Measurements from ENCODE around the gene HNRNPA1. TPM values are rescaled to one million over a fixed set of nuclear protein-coding genes. Genes with fewer than 3 reads are reported as not detected.

Gene HNRNPA1
- total RNA-seq, 1 experiment from 2014 or later, result 1,764 TPM

DNA sequence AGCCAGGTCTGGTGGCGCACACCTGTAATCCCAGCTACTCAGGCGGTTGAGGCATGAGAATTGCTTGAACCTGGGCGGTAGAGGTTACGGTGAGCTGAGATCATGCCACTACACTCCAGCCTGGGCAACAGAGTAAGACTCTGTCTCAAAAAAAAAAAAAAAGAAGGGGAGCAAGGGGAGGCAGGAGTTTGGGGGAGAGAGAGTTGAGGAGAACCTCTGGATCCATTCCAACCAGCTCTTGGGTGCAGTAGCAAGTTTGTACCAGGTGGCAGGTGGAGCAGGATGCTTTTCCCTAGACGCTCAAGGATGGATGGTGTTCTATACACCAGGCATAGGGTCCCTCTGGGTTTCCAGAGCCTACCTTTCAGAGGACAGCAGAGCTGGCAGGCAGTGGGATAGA is 18.4 kb downstream of the HNRNPA1 start:
- Histone ChIP-seq H3K4me1 (ENCODE audit: insufficient read depth, low read length, poor library complexity, severe bottlenecking) (no peaks in the 10 kb centered on the region), H3K36me3 (ENCODE audit: insufficient read depth, low read length, poor library complexity, severe bottlenecking) (no peaks in the 10 kb centered on the region), H3K9me3 (ENCODE audit: low read depth, low read length, poor library complexity, severe bottlenecking) (no peaks in the 10 kb centered on the region), H3K4me3 (ENCODE audit: low read depth, low read length, poor library complexity, severe bottlenecking) (no peak overlapping the region), H3K27ac (ENCODE audit: low read depth, low read length, poor library complexity, severe bottlenecking) (no peak overlapping the region), H3K27me3 (replicated peaks; ENCODE audit: insufficient read depth, low read depth, low read length, poor library complexity) (peaks cover 6% of the 10 kb centered on the region)
- TF ChIP-seq CTCF (conservative IDR thresholded peaks at IDR 0.05; ENCODE audit: low read depth, low read length), result no peak
- no peak for TF ChIP-seq EZH2 (IDR thresholded peaks at IDR 0.05; ENCODE audit: borderline replicate concordance, low read depth, low read length, poor library complexity, severe bottlenecking)
- ChIA-PET CTCF (interaction anchor here (0.6 kb wide), 1 partner anchor 28 kb away, joined by 4 read pairs; no protein-coding TSS in a partner anchor), POLR2A (ENCODE audit: low non-redundant PET) (no interaction called here)
- DNase-seq (ENCODE audit: low spot score), result no peak
- intact Hi-C loops (cut with micrococcal nuclease; ENCODE audit: unreplicated experiment), result no loop called here
- no TSS peak for BruUV-seq (replicated peaks)

DNA sequence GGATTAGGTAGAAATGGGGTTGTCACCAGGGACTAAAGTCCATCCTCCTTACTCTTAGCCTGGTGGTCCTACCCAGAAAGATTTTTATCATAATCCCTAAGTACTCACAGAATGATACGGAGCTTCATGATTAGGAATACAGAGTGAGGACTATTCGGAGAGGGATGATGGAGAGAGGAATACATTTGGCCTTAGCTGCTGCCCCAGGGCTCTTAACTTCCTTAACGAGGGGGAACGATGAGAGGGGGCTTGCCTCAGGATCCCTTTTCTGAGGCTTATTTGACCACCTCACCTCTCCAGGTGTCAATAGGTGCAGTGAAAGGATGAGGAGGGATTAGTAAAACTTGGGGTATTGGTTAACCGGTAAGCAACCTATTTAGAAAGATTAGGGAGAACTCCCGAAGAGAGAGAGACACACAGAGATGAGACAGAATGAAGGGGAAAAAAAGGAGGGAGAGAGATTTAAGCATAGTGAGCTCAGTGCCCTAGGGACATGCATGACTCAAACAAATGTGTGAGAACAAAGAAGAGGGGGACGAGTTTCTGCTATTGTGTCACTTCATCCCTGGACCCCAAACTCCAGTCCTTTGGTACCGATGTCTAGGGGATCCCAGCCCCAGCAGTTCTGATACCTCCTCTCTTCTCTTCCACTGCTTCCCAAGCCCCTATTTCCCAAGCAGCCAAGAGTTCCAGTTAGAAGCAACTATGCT is 19.1 kb downstream of the HNRNPA1 start:
- no TSS peak for BruUV-seq (replicated peaks)
- POLR2A ChIA-PET (ENCODE audit: low non-redundant PET), result interaction anchor here (0.7 kb wide), 1 partner anchor 13 kb away, joined by 4 read pairs; no protein-coding TSS in a partner anchor
- no peaks in the 10 kb centered on the region for H3K4me1 ChIP-seq (ENCODE audit: insufficient read depth, low read length, poor library complexity, severe bottlenecking)
- TF ChIP-seq EZH2 (IDR thresholded peaks at IDR 0.05; ENCODE audit: borderline replicate concordance, low read depth, low read length, poor library complexity, severe bottlenecking), result no peak
- TF ChIP-seq CTCF (conservative IDR thresholded peaks at IDR 0.05; ENCODE audit: low read depth, low read length), result no peak
- H3K36me3 ChIP-seq (ENCODE audit: insufficient read depth, low read length, poor library complexity, severe bottlenecking), result no peaks in the 10 kb centered on the region
- DNase-seq (ENCODE audit: low spot score), result no peak
- H3K4me3 ChIP-seq (ENCODE audit: low read depth, low read length, poor library complexity, severe bottlenecking), result no peak overlapping the region
- CTCF ChIA-PET, result interaction anchor here (0.6 kb wide), 1 partner anchor 27 kb away, joined by 4 read pairs; no protein-coding TSS in a partner anchor
- no peak overlapping the region for H3K27ac ChIP-seq (ENCODE audit: low read depth, low read length, poor library complexity, severe bottlenecking)
- peaks cover 6% of the 10 kb centered on the region for H3K27me3 ChIP-seq (replicated peaks; ENCODE audit: insufficient read depth, low read depth, low read length, poor library complexity)
- H3K9me3 ChIP-seq (ENCODE audit: low read depth, low read length, poor library complexity, severe bottlenecking), result no peaks in the 10 kb centered on the region
- intact Hi-C loops (cut with micrococcal nuclease; ENCODE audit: unreplicated experiment), result no loop called here

GRCh38 chr12:54300225-54300731 is 19.8 kb downstream of the HNRNPA1 start:
- no peak for DNase-seq (ENCODE audit: low spot score)
- no peaks in the 10 kb centered on the region for H3K9me3 ChIP-seq (ENCODE audit: low read depth, low read length, poor library complexity, severe bottlenecking)
- no peak overlapping the region for H3K27ac ChIP-seq (ENCODE audit: low read depth, low read length, poor library complexity, severe bottlenecking)
- intact Hi-C loops (cut with micrococcal nuclease; ENCODE audit: unreplicated experiment), result no loop called here
- no peaks in the 10 kb centered on the region for H3K4me1 ChIP-seq (ENCODE audit: insufficient read depth, low read length, poor library complexity, severe bottlenecking)
- POLR2A ChIA-PET (ENCODE audit: low non-redundant PET), result no interaction called here
- TF ChIP-seq CTCF (conservative IDR thresholded peaks at IDR 0.05; ENCODE audit: low read depth, low read length), result no peak
- no peak for TF ChIP-seq EZH2 (IDR thresholded peaks at IDR 0.05; ENCODE audit: borderline replicate concordance, low read depth, low read length, poor library complexity, severe bottlenecking)
- CTCF ChIA-PET, result interaction anchor here (0.6 to 0.7 kb wide), 2 partner anchors 28 to 176 kb away, joined by 10 to 15 read pairs; no protein-coding TSS in a partner anchor
- H3K27me3 ChIP-seq (replicated peaks; ENCODE audit: insufficient read depth, low read depth, low read length, poor library complexity), result peaks cover 6% of the 10 kb centered on the region
- BruUV-seq (replicated peaks), result no TSS peak
- H3K36me3 ChIP-seq (ENCODE audit: insufficient read depth, low read length, poor library complexity, severe bottlenecking), result no peaks in the 10 kb centered on the region
- H3K4me3 ChIP-seq (ENCODE audit: low read depth, low read length, poor library complexity, severe bottlenecking), result no peak overlapping the region
